ENCODE results near the gene LONRF3.

- TF ChIP-seq CTCF (IDR thresholded peaks at IDR 0.05) (no peak), ZFX (IDR thresholded peaks at IDR 0.05; ENCODE audit: borderline replicate concordance) (no peak)
Observed at GRCh38 chrX:118961866-118962560, 12.4 kb upstream of the LONRF3 start.
